H9 (cell line): ENCODE results near the gene NUDT22. TPM values are rescaled to one million over a fixed set of nuclear protein-coding genes. Genes with fewer than 3 reads are reported as not detected.
A peak's percentile ranks its signal among the peaks of the same experiment; 100 is the strongest.

Source experiments
- DNase-seq: peaks from one replicate; pipeline ENCODE4 v3.0.0-alpha.2; 2017
- H2AFZ ChIP-seq: one replicate; pipeline ENCODE4 v1.6.1; 2013; ENCODE audit warnings: mild to moderate bottlenecking, low read length, control low read depth, moderate library complexity
- H2AK5ac ChIP-seq: 2 replicates; pipeline ENCODE4 v1.6.1; 2013; ENCODE audit warnings: low read length, control low read depth, mixed read lengths; ENCODE audit not compliant: insufficient read length
- H2BK120ac ChIP-seq: one replicate; pipeline ENCODE4 v1.6.1; 2013; ENCODE audit warnings: low read depth, mild to moderate bottlenecking, low read length, control low read depth, inconsistent platforms; ENCODE audit not compliant: poor library complexity, severe bottlenecking
- H2BK12ac ChIP-seq: 2 replicates; pipeline ENCODE4 v1.6.1; 2013; ENCODE audit warnings: low read length, control low read depth, mixed read lengths, low read depth; ENCODE audit not compliant: insufficient read length
- H2BK15ac ChIP-seq: 2 replicates; pipeline ENCODE4 v1.6.1; 2013; ENCODE audit warnings: low read depth, low read length, control low read depth
- H2BK20ac ChIP-seq: one replicate; pipeline ENCODE4 v1.6.1; 2013; ENCODE audit warnings: low read depth, mild to moderate bottlenecking, low read length, control low read depth, inconsistent platforms; ENCODE audit not compliant: poor library complexity, severe bottlenecking
- H2BK5ac ChIP-seq: 2 replicates; pipeline ENCODE4 v1.6.1; 2013; ENCODE audit warnings: low read length, control low read depth, mixed read lengths; ENCODE audit not compliant: insufficient read length
- H3K14ac ChIP-seq: 2 replicates; pipeline ENCODE4 v1.6.1; 2013; ENCODE audit warnings: low read length, control low read depth; ENCODE audit not compliant: insufficient read depth
- H3K18ac ChIP-seq: 2 replicates; pipeline ENCODE4 v1.6.1; 2013; ENCODE audit warnings: low read depth, mild to moderate bottlenecking, mixed read lengths, low read length, control low read depth; ENCODE audit not compliant: insufficient read length
- H3K23ac ChIP-seq: 2 replicates; pipeline ENCODE4 v1.6.1; 2013; ENCODE audit warnings: low read length, control low read depth, mixed read lengths, low read depth; ENCODE audit not compliant: insufficient read length
- H3K23me2 ChIP-seq: 2 replicates; pipeline ENCODE4 v1.6.1; 2013; ENCODE audit warnings: low read depth, mild to moderate bottlenecking, mixed read lengths, low read length, control low read depth; ENCODE audit not compliant: insufficient read length, poor library complexity, severe bottlenecking
- H3K27ac ChIP-seq: 2 replicates; pipeline ENCODE4 v1.5.1; 2013; ENCODE audit warnings: low read length, control low read depth, mixed read lengths, low read depth; ENCODE audit not compliant: insufficient read length
- H3K27me3 ChIP-seq: 2 replicates; pipeline ENCODE4 v1.6.1; 2013; ENCODE audit warnings: low read length, control low read depth, inconsistent platforms; ENCODE audit not compliant: insufficient read depth
- H3K4ac ChIP-seq: 2 replicates; pipeline ENCODE4 v1.6.1; 2013; ENCODE audit warnings: low read depth, mild to moderate bottlenecking, control low read depth, inconsistent platforms, low read length, moderate library complexity
- H3K4me1 ChIP-seq: 2 replicates; pipeline ENCODE4 v1.6.1; 2013; ENCODE audit warnings: low read length, control low read depth, inconsistent platforms; ENCODE audit not compliant: insufficient read depth
- H3K4me2 ChIP-seq: 2 replicates; pipeline ENCODE4 v1.6.1; 2013; ENCODE audit warnings: low read length, control low read depth, mixed read lengths; ENCODE audit not compliant: insufficient read length, insufficient read depth
- H3K56ac ChIP-seq: 2 replicates; pipeline ENCODE4 v1.6.1; 2013; ENCODE audit warnings: low read depth, mild to moderate bottlenecking, mixed read lengths, low read length, control low read depth; ENCODE audit not compliant: insufficient read length
- H3K79me1 ChIP-seq: 2 replicates; pipeline ENCODE4 v1.6.1; 2013; ENCODE audit warnings: low read depth, mild to moderate bottlenecking, moderate library complexity, low read length, control low read depth, inconsistent platforms; ENCODE audit not compliant: insufficient read depth, poor library complexity, severe bottlenecking
- H3K79me2 ChIP-seq: 2 replicates; pipeline ENCODE4 v1.6.1; 2013; ENCODE audit warnings: low read length, control low read depth, inconsistent platforms; ENCODE audit not compliant: insufficient read depth
- H3K9ac ChIP-seq: 2 replicates; pipeline ENCODE4 v1.6.1; 2013; ENCODE audit warnings: low read length, control low read depth, mixed read lengths; ENCODE audit not compliant: insufficient read length; ENCODE audit errors: extremely low read depth
- H3K9me3 ChIP-seq: one replicate; pipeline ENCODE4 v1.6.1; 2013; ENCODE audit warnings: low read depth, low read length, inconsistent platforms; ENCODE audit not compliant: control insufficient read depth
- H3T11ph ChIP-seq: one replicate; pipeline ENCODE4 v1.6.1; 2013; ENCODE audit warnings: mild to moderate bottlenecking, low read length, control low read depth, inconsistent platforms
- H4K20me1 ChIP-seq: one replicate; pipeline ENCODE4 v1.6.1; 2013; ENCODE audit not compliant: control insufficient read depth, insufficient read length, insufficient read depth
- H4K5ac ChIP-seq: 2 replicates; pipeline ENCODE4 v1.6.1; 2013; ENCODE audit warnings: low read depth, mild to moderate bottlenecking, mixed read lengths, low read length, control low read depth; ENCODE audit not compliant: insufficient read length
- H4K8ac ChIP-seq: replicated peaks from 2 replicates; pipeline ENCODE4 v1.6.1; 2013; ENCODE audit warnings: low read length, control low read depth, mixed read lengths, low read depth; ENCODE audit not compliant: insufficient read length
- H4K91ac ChIP-seq: 2 replicates; pipeline ENCODE4 v1.6.1; 2013; ENCODE audit warnings: low read depth, mild to moderate bottlenecking, moderate library complexity, mixed read lengths, low read length, control low read depth; ENCODE audit not compliant: insufficient read length
- H3K27ac Mint-ChIP-seq, 3 experiments: 2 replicates in 2 of 3; 3 replicates in 1 of 3; pipeline ENCODE4 v1.8.0; 2020 to 2021; ENCODE audit warnings: mixed read lengths in 3 of 3, mild to moderate bottlenecking in 1 of 3, moderate library complexity in 1 of 3
- H3K27me3 Mint-ChIP-seq: 2 replicates; pipeline ENCODE4 v1.8.0; 2021; ENCODE audit warnings: low read depth, mild to moderate bottlenecking, moderate library complexity, mixed read lengths
- H3K36me3 Mint-ChIP-seq, 3 experiments: 2 replicates in 2 of 3; 3 replicates in 1 of 3; pipeline ENCODE4 v1.8.0; 2020 to 2021; ENCODE audit warnings: low read depth in 3 of 3, mixed read lengths in 3 of 3; ENCODE audit not compliant: insufficient read depth in 1 of 3
- H3K4me1 Mint-ChIP-seq, 2 experiments: 2 replicates each; pipeline ENCODE4 v1.8.0; 2020; ENCODE audit warnings: mixed read lengths in 2 of 2
- H3K4me3 Mint-ChIP-seq, 2 experiments: 2 replicates in 1 of 2; 3 replicates in 1 of 2; pipeline ENCODE4 v1.8.0; 2020 to 2021; ENCODE audit warnings: mild to moderate bottlenecking in 2 of 2, mixed read lengths in 2 of 2, moderate library complexity in 1 of 2
- H3K9me3 Mint-ChIP-seq, 2 experiments: 2 replicates in 1 of 2; 3 replicates in 1 of 2; pipeline ENCODE4 v1.8.0; 2020; ENCODE audit warnings: mild to moderate bottlenecking in 2 of 2, mixed read lengths in 2 of 2, moderate library complexity in 1 of 2
- WGBS: extraction: QIAGEN DNeasy Blood & Tissue Kit; methylation state at CpG from one replicate; pipeline ENCODE4 v1.1.7; 2013; ENCODE audit warnings: missing lambda C conversion rate, low lambda C conversion rate, mixed read lengths; ENCODE audit not compliant: insufficient read length; ENCODE audit errors: extremely low coverage; 5-methylcytosine and 5-hydroxymethylcytosine counted together
- total RNA-seq: library from RNA; stranded (reverse); gene quantifications from 2 replicates; pipeline ENCODE4 v1.2.1, GENCODE V29; 2021
- TF ChIP-seq, protein P1 (sequence below): fragments of 200-600 bp; sonication (generic); conservative IDR thresholded peaks from 3 replicates; pipeline ENCODE4 v1.8.0; 2021; ENCODE audit warnings: antibody characterized with exemption, mild to moderate bottlenecking

NUDT22 gene
- total RNA-seq, 1 experiment from 2014 or later, result 39.6 TPM

DNA sequence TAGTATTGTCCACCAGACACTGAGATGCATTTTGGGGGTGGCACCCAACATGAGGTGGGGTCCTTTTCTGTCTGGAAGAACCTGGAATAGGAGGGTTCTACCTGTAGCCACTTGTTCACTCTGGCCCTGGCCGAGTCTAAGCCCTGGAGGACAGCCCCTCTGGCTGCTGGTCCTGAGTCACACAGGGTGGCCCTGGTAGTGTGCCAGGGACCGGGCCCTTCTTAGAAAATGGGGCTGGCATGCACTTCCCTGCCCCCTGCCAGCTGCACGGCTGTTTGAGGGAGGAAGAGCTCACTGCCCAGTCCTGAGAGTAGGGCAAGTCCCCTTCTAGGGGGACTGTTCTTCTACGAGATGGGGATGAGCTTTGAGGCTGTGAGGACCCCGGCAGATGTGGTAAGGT is 27.4 kb downstream of the NUDT22 start:
- Histone ChIP-seq H3K18ac (no peak overlapping the region), H3K9me3 (no peaks in the 10 kb centered on the region), H3K4me2 (peak overlapping the region; percentile 19), H2BK12ac (no peak overlapping the region), H4K20me1 (no peaks in the 10 kb centered on the region), H3K79me2 (no peaks in the 10 kb centered on the region; the same call in 1 of the 2 replicates), H3K79me1 (peaks cover 3% of the 10 kb centered on the region), H3K4me1 (peaks cover 9% of the 10 kb centered on the region; the same call in 1 of the 2 replicates), H3K56ac (no peak overlapping the region), H3K27ac (no peak overlapping the region), H2AFZ (no peak overlapping the region), H4K8ac (no peak overlapping the region), H2AK5ac (no peak overlapping the region), H3K14ac (no peak overlapping the region), H3K23ac (no peak overlapping the region), H3K9ac (no peak overlapping the region), H3K27me3 (no peaks in the 10 kb centered on the region), H2BK15ac (no peak overlapping the region), H4K5ac (no peak overlapping the region), H3K4ac (no peak overlapping the region), H2BK20ac (no peak overlapping the region), H2BK5ac (no peak overlapping the region), H4K91ac (no peak overlapping the region), H3T11ph (no peak overlapping the region), H3K23me2 (peaks cover 16% of the 10 kb centered on the region), H2BK120ac (no peak overlapping the region)
- no peaks in the 10 kb centered on the region for H3K9me3 Mint-ChIP-seq
- H3K4me3 Mint-ChIP-seq, result peak overlapping the region; percentile 85 to 98; a peak in 4 of 5 replicates
- no peaks in the 10 kb centered on the region for H3K27me3 Mint-ChIP-seq
- H3K36me3 Mint-ChIP-seq, result peaks cover 24 to 44% (median 37%) of the 10 kb centered on the region in 3 experiments; a peak in 6 of 7 replicates
- peak overlapping the region; percentile 34 to 86 (median 76); a peak in 3 of 7 replicates for H3K27ac Mint-ChIP-seq
- no CpG with 5 or more reads among the region's 5 CpGs for WGBS
- TF ChIP-seq, protein P1, sequence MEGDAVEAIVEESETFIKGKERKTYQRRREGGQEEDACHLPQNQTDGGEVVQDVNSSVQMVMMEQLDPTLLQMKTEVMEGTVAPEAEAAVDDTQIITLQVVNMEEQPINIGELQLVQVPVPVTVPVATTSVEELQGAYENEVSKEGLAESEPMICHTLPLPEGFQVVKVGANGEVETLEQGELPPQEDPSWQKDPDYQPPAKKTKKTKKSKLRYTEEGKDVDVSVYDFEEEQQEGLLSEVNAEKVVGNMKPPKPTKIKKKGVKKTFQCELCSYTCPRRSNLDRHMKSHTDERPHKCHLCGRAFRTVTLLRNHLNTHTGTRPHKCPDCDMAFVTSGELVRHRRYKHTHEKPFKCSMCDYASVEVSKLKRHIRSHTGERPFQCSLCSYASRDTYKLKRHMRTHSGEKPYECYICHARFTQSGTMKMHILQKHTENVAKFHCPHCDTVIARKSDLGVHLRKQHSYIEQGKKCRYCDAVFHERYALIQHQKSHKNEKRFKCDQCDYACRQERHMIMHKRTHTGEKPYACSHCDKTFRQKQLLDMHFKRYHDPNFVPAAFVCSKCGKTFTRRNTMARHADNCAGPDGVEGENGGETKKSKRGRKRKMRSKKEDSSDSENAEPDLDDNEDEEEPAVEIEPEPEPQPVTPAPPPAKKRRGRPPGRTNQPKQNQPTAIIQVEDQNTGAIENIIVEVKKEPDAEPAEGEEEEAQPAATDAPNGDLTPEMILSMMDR, result no peak
- H3K4me1 Mint-ChIP-seq, result peaks cover 26 to 36% of the 10 kb centered on the region in 2 experiments
- no peak for DNase-seq
